Measurements from ENCODE around the gene MAP3K6.

The MAP3K6 gene

DNA sequence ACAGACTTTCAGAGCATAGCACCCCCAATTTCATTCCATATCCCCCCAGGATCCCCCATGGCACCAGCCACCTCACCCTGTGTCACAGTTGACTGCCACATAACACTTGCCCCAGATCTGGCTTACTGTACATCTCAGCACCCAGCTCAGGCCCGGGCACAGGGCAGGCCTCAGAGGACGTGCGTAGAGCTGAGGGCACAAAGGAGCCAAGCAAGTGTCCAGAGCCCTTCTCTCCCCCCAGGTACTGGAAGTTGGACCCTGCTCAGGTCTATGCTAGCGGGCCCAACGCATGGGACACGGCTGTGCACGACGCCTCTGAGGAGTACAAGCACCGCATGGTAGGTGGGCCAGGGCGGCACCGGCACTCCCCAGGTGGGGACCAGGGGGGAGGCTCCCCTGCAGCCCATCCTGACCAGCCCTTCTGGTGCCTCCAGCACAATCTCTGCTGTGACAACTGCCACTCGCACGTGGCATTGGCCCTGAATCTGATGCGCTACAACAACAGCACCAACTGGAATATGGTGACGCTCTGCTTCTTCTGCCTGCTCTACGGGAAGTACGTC lies 33.0 kb downstream of the MAP3K6 start:
- no peak for DNase-seq

GRCh38 chr1:27332536-27333281 lies 34.1 kb downstream of the MAP3K6 start:
- no peak for DNase-seq

GRCh38 chr1:27331922-27332321 lies 34.8 kb downstream of the MAP3K6 start:
- DNase-seq, result no peak

DNA sequence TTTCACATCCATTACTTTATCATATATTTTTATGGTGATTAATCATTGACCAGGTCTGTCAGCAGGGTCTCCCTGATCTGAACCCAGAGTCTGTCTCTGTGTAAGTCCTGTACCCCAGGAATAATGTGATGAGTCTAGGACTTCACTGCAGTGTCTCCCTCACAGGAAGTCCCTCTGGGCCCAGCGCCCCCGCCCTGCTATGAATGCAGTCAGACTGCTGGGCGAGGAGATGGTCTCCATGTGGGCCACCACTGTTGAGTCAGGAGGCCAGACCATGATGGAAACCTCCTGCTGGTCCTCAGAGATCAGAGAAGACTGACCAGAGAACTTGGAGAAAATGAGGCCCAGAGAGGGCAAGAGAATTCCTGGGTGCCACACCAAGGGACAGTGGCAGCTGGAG lies 35.3 kb downstream of the MAP3K6 start:
- no peak for DNase-seq

DNA sequence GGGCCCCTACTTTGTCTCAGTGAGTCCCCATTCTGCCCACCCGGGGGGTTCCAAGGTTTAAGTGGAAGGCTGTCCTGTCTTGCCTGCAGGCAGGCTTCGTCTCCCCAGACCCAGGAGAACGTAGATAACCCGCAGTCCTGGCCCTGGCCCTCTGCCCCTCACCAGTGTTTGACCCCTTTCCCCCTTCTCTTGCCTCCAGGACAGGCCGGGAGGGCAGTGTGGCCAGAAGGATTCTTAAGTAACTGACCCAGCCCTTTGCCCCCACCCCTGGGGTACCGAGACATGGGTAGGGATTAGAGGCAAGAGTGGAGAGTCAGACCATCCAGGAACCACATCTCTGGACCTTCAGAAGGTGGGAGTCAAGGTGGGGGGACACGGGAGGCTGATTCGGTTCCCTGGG lies 36.0 kb downstream of the MAP3K6 start:
- DNase-seq, result no peak

DNA sequence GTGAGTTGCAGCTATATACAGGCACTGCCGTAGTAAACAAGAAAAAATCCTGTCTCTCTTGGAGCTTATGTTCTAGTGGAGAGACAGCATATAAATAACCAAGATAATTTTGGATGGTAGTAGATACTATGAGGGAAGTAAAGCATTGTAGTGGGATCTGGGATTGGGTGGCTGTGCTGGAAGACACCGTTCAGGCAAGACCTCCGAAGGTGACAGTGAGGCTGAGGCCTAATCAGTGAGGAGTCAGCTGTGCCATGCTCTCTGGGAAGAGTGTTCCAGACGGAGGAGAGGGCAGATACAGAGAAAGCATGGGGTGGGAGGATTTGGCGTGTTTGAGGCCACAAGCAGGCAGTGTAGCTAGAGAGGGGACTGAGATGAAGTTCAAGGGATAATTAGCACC lies 38.8 kb downstream of the MAP3K6 start:
- no peak for DNase-seq

DNA sequence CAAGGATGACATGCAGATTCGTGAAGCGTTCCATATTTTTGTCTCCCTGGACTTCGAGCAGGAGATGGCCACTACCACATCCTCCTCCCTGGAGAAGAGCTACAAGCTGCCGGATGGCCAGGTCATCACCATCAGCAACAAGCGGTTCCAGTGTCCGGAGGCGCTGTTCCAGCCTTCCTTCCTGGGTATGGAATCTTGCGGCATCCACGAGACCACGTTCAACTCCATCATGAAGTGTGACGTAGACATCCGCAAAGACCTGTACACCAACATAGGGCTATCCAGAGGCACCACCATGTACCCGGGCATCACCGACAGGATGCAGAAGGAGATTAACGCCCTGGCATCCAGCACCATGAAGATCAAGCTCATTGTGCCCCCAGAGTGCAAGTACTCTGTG lies 41.5 kb downstream of the MAP3K6 start:
- no peak for DNase-seq

DNA sequence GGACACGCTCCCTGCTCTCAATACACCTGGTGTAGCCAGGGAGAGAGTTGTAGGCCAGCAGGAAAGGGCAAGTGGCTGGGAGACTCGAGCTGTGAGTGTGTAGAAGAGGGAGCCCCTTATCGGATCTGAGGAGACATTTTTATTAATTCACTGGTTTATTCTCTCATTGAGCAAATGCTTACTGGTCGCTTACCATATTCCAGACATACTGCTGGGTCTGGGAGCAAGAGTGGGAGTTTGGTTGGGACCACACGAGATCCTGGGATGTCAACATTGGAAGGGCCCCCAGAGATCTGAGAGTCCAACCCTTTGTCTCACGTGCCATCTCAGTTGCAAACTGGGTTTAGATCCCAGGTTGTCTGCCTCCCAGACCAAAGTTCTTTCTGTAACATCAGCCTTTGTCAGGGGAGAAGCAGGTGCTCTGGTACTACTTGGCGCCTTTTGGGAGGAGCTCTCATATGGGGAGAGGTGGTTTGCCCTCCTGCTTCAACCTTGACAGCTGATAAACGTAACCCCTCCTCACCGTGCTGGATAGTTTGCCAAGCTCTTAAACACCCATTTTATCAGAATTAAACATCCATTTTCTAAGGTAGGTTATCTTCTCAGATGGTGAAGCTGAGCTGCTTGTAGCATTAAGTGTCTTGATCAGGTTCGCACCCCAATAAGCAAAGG lies 44.1 kb downstream of the MAP3K6 start:
- no peak for DNase-seq

DNA sequence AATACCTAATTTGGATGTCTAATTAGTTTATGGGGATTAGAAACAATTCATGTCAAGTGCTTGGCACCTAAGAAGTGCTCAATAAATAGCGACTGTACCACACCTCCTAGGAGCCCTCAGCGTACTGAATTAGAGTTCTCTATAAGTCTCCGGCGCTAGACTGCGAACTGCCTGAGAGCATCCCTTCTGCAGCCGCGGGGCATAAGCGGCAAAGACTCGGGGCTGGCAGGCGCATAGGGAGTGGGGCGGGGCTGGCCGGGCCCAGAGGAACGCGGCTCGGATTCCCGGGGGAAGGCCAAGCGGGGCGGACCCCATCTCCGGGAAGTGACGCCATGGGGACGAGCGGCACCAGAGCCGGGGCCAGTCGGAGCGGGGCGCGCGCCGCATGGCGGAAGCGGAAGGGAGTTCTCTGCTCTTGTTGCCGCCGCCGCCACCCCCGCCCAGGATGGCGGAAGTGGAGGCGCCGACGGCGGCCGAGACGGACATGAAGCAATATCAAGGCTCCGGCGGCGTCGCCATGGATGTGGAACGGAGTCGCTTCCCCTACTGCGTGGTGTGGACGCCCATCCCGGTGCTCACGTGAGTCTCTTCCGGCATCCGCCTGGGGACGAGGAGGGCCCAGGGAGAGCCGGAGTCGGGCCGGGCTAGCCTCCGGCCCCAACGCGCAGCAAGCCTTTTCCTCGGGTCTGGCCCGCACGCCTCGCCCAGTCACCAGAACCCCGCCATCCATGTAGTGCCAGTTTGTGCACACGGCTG lies 44.8 kb downstream of the MAP3K6 start, which contains the start of gene TMEM222:
Gene TMEM222, plus strand, starts transcription at position 351 of the 756 bp plus-strand sequence. Its CDS starts 35 bp downstream, at position 386.
- DNase-seq, result peak; percentile 93

GRCh38 chr1:27318596-27318995 lies 48.2 kb downstream of the MAP3K6 start:
- no peak for DNase-seq

DNA sequence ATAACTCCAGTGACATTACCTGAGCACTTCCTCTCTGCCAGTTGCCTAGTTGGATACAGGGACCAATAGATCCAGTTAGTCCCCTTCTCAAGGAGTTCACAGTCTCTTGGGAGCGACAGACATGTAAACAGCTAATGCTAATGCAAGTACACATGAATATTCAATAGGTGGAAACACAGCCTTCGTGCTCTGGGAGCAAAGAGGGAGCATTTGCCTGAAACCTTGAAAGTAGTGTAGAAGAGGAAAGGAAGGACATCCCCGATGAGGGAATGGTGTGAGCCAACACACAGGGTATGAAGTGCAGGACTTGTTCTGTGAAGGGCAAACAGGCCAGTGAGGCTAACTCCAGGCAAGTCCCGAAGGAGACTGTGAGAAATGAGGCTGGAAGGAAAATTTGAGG lies 48.6 kb downstream of the MAP3K6 start:
- no peak for DNase-seq

DNA sequence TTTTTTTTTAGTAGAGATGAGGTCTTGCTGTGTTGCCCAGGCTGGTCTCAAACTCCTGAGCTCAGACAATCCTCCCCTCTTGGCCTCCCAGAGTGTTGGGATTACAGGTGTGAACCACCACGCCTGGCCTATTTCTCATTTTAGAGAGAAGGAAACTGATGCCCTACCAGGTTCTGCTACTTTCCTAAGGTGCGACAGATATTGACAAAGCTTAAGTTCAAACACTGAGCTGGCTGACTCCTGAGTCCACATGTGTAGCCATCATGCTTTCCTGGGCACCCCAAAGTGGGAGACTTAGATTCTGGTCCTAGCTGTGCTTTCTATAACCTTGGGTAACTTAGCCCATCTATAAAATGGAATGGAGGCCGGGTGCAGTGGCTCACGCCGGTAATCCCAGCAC lies 49.9 kb downstream of the MAP3K6 start:
- DNase-seq, result no peak

GRCh38 chr1:27314737-27315136 lies 52.0 kb downstream of the MAP3K6 start:
- DNase-seq, result no peak

DNA sequence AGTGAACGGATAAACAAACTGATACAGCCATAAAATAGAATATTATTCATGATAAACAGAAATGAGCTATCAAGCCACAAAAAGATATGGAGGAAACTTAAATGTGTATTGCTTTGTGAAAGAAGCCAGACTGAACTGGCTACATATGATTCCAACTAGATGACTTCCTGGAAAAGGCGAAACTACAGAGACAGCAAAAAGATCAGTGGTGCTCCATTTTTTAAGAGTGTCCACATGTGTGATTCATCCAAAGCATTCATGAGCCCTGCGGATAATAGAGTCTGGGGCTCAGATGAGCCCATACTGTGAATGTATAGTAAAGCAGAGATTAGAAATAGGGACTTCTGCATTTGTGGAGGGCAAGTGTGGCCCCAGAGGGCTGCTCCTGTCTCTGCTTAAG lies 52.6 kb downstream of the MAP3K6 start:
- DNase-seq, result no peak

- DNase-seq, result no peak
Measured at GRCh38 chr1:27307874-27308598, 58.7 kb downstream of the MAP3K6 start.

DNA sequence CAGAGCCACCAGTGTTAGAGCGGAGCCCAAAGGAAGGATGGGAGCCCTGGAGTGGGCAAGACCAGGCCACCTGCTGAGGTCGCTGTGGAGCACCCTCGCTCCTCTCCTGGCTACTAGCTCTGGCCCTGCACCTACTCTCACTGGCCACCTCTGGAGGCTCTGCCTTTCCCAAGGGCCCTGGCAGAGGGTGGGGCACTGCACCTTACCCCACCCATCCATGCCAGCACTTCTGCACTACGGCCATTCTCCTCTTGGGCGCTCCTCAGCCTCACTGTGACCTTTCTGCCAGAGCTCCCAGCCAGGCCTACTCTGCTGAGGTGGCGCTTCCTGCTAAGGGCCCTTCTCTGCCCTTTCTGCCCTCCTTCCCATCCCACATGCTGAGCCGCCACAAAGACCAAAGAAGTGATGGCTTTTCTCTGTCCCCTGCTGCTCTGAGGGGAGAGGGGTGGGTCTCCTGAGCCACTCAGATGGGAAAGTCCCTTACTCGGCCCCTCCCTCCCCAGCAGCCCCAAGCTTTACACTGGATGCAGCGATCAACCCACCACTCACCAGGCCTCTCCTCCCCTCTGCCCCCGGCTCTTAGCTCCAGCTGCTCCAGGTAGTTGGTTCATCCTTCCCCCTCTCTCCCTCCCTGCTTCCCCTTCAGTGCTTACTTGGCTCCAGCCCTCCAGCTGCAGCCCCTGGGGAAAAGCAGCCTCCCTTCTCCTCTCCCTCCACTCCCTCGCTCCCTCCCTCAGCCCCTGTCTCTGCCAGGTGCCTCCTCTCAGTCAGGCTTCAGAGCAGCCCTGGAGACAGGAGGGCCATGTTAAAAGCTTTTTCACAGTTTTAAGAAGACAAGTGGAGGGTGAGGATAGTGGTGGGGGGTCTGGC lies 59.6 kb downstream of the MAP3K6 start:
- no peak for DNase-seq

DNA sequence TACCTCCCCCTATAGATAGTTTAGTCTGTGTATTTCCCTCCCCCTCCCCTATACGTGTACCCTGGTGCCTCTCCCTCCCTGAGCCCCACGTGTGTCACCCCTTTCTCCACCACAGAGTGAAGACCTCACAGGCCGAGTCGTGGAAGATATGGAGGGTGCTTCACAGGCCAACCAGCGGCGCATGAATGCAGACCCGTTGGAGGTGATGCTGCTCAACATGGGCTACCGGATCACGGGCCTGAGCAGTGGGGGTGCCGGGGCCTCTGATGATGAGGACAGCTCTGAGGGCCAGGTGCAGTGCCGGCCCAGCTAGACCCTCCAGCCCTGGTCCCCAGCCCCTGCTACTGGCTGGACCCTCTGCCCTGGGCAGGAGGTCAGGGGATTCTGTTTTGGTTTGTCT lies 60.7 kb downstream of the MAP3K6 start:
- no peak for DNase-seq
